ENCODE measurements around the gene SARDH. TPM values are rescaled to one million over a fixed set of nuclear protein-coding genes. Genes with fewer than 3 reads are reported as not detected.

Gene SARDH
- total RNA-seq, 2 donors from 2014 or later = 0.36 to 0.38 TPM

- H3K36me3 Mint-ChIP-seq = no peaks in the 10 kb centered on the region
- DNase-seq (ENCODE audit: low spot score) = no peak
- no peak overlapping the region for H3K27ac Mint-ChIP-seq
- H3K4me3 Mint-ChIP-seq = no peak overlapping the region
- no peaks in the 10 kb centered on the region for H3K9me3 Mint-ChIP-seq
- peaks cover 21 to 32% of the 10 kb centered on the region in 2 donors for H3K27me3 Mint-ChIP-seq
- H3K4me1 Mint-ChIP-seq (ENCODE audit: low read depth in 2 of 2) = peaks cover 0 to 3% of the 10 kb centered on the region in 2 donors
- ATAC-seq = no peak
Observed at GRCh38 chr9:133658442-133659431, 79.4 kb downstream of the SARDH start.

GRCh38 chr9:133657120-133657661, 81.0 kb downstream of the SARDH start:
- Mint-ChIP-seq H3K27ac (no peak overlapping the region), H3K9me3 (no peaks in the 10 kb centered on the region), H3K4me1 (ENCODE audit: low read depth in 2 of 2) (peaks cover 0 to 3% of the 10 kb centered on the region in 2 donors), H3K4me3 (no peak overlapping the region), H3K27me3 (peaks cover 21 to 38% of the 10 kb centered on the region in 2 donors), H3K36me3 (no peaks in the 10 kb centered on the region)
- DNase-seq (ENCODE audit: low spot score) (no peak), ATAC-seq (no peak)

- Mint-ChIP-seq H3K4me3 (no peak overlapping the region), H3K27ac (no peak overlapping the region), H3K36me3 (no peaks in the 10 kb centered on the region), H3K4me1 (ENCODE audit: low read depth in 2 of 2) (peaks cover 0 to 3% of the 10 kb centered on the region in 2 donors), H3K9me3 (no peaks in the 10 kb centered on the region), H3K27me3 (peaks cover 21 to 38% of the 10 kb centered on the region in 2 donors)
- no peak for ATAC-seq
- no peak for DNase-seq (ENCODE audit: low spot score)
Observed at GRCh38 chr9:133656211-133657119, 81.7 kb downstream of the SARDH start.

GRCh38 chr9:133655701-133656100, 82.5 kb downstream of the SARDH start:
- H3K27me3 Mint-ChIP-seq = peaks cover 21 to 38% of the 10 kb centered on the region in 2 donors
- no peak overlapping the region for H3K27ac Mint-ChIP-seq
- DNase-seq (ENCODE audit: low spot score) = no peak
- no peaks in the 10 kb centered on the region for H3K9me3 Mint-ChIP-seq
- H3K36me3 Mint-ChIP-seq = no peaks in the 10 kb centered on the region
- no peak for ATAC-seq
- peaks cover 0 to 3% of the 10 kb centered on the region in 2 donors for H3K4me1 Mint-ChIP-seq (ENCODE audit: low read depth in 2 of 2)
- H3K4me3 Mint-ChIP-seq = no peak overlapping the region

- Mint-ChIP-seq H3K4me1 (ENCODE audit: low read depth in 2 of 2) (peaks cover 0 to 3% of the 10 kb centered on the region in 2 donors), H3K9me3 (no peaks in the 10 kb centered on the region), H3K27me3 (peaks cover 21 to 36% of the 10 kb centered on the region in 2 donors), H3K36me3 (no peaks in the 10 kb centered on the region), H3K27ac (no peak overlapping the region), H3K4me3 (no peak overlapping the region)
- DNase-seq (ENCODE audit: low spot score) = no peak
- no peak for ATAC-seq
Observed at GRCh38 chr9:133654736-133655657, 83.2 kb downstream of the SARDH start.

GRCh38 chr9:133653638-133654037, 84.5 kb downstream of the SARDH start:
- Mint-ChIP-seq H3K4me3 (no peak overlapping the region), H3K9me3 (no peaks in the 10 kb centered on the region), H3K27ac (no peak overlapping the region), H3K36me3 (no peaks in the 10 kb centered on the region), H3K27me3 (peaks cover 15 to 28% of the 10 kb centered on the region in 2 donors), H3K4me1 (ENCODE audit: low read depth in 2 of 2) (peaks cover 0 to 3% of the 10 kb centered on the region in 2 donors)
- no peak for DNase-seq (ENCODE audit: low spot score)
- no peak for ATAC-seq

- DNase-seq (ENCODE audit: low spot score) (no peak), ATAC-seq (no peak)
- Mint-ChIP-seq H3K27me3 (peaks cover 0 to 11% of the 10 kb centered on the region in 2 donors), H3K4me1 (ENCODE audit: low read depth in 2 of 2) (no peaks in the 10 kb centered on the region), H3K9me3 (no peaks in the 10 kb centered on the region), H3K4me3 (no peak overlapping the region), H3K27ac (no peak overlapping the region), H3K36me3 (no peaks in the 10 kb centered on the region)
Observed at GRCh38 chr9:133650026-133650425, 88.1 kb downstream of the SARDH start.

- DNase-seq (ENCODE audit: low spot score) (no peak), ATAC-seq (no peak)
- no peaks in the 10 kb centered on the region for H3K4me1 Mint-ChIP-seq (ENCODE audit: low read depth in 2 of 2)
- H3K36me3 Mint-ChIP-seq = no peaks in the 10 kb centered on the region
- no peak overlapping the region for H3K27ac Mint-ChIP-seq
- H3K4me3 Mint-ChIP-seq = no peak overlapping the region
- peaks cover 0 to 8% of the 10 kb centered on the region in 2 donors for H3K27me3 Mint-ChIP-seq
- no peaks in the 10 kb centered on the region for H3K9me3 Mint-ChIP-seq
Observed at GRCh38 chr9:133649194-133649593, 89.0 kb downstream of the SARDH start.

GRCh38 chr9:133647765-133648469, 90.2 kb downstream of the SARDH start:
- Mint-ChIP-seq H3K9me3 (no peaks in the 10 kb centered on the region), H3K27me3 (peaks cover 0 to 2% of the 10 kb centered on the region in 2 donors), H3K4me3 (no peak overlapping the region), H3K4me1 (ENCODE audit: low read depth in 2 of 2) (no peaks in the 10 kb centered on the region), H3K27ac (no peak overlapping the region), H3K36me3 (no peaks in the 10 kb centered on the region)
- ATAC-seq (no peak), DNase-seq (ENCODE audit: low spot score) (no peak)

GRCh38 chr9:133647148-133647547, 91.0 kb downstream of the SARDH start:
- Mint-ChIP-seq H3K27me3 (peaks cover 0 to 2% of the 10 kb centered on the region in 2 donors), H3K4me1 (ENCODE audit: low read depth in 2 of 2) (no peaks in the 10 kb centered on the region), H3K36me3 (no peaks in the 10 kb centered on the region), H3K9me3 (no peaks in the 10 kb centered on the region), H3K4me3 (no peak overlapping the region), H3K27ac (no peak overlapping the region)
- no peak for DNase-seq (ENCODE audit: low spot score)
- ATAC-seq = no peak

GRCh38 chr9:133645021-133645765, 93.0 kb downstream of the SARDH start:
- no peak overlapping the region for H3K27ac Mint-ChIP-seq
- no peaks in the 10 kb centered on the region for H3K36me3 Mint-ChIP-seq
- H3K4me1 Mint-ChIP-seq (ENCODE audit: low read depth in 2 of 2) = no peaks in the 10 kb centered on the region
- no peak overlapping the region for H3K4me3 Mint-ChIP-seq
- DNase-seq (ENCODE audit: low spot score) (no peak), ATAC-seq (no peak)
- H3K9me3 Mint-ChIP-seq = no peaks in the 10 kb centered on the region
- H3K27me3 Mint-ChIP-seq = peaks cover 0 to 2% of the 10 kb centered on the region in 2 donors

Measured in natural killer cell treated with Interleukin-12 subunit alpha and Interleukin-12 subunit beta and Interleukin-15 and Interleukin-18, amount 100 ng/mL, for 72 hours (primary cell).